ENCODE data around the gene KRABD2.

KRABD2 gene

GRCh38 chr17:8392274-8392673 is 15.8 kb upstream of the KRABD2 start:
- H3K9ac ChIP-seq (ENCODE audit: low read depth in 2 of 2, low read length in 2 of 2) = no peak overlapping the region
- no peak for DNase-seq
- no peak for TF ChIP-seq CTCF (IDR thresholded peaks at IDR 0.05)
- intact Hi-C loops (cut with DNase I) = no loop called here
- no peaks in the 10 kb centered on the region for H3K36me3 ChIP-seq
- no peak overlapping the region for H3K4me3 ChIP-seq
- H3K9me3 ChIP-seq = no peaks in the 10 kb centered on the region
- H3K27ac ChIP-seq = no peak overlapping the region
- H3K4me1 ChIP-seq = no peaks in the 10 kb centered on the region
- no peaks in the 10 kb centered on the region for H3K27me3 ChIP-seq

- Histone ChIP-seq H3K4me3 (no peak overlapping the region), H3K36me3 (no peaks in the 10 kb centered on the region), H3K4me1 (no peaks in the 10 kb centered on the region), H3K9me3 (no peaks in the 10 kb centered on the region), H3K27ac (no peak overlapping the region), H3K27me3 (no peaks in the 10 kb centered on the region), H3K9ac (ENCODE audit: low read depth in 2 of 2, low read length in 2 of 2) (no peak overlapping the region)
- no peak for TF ChIP-seq CTCF (IDR thresholded peaks at IDR 0.05)
- DNase-seq = no peak
- intact Hi-C loops (cut with DNase I) = no loop called here
Measured at GRCh38 chr17:8391711-8392110, 15.2 kb upstream of the KRABD2 start.

- TF ChIP-seq CTCF (IDR thresholded peaks at IDR 0.05) = no peak
- H3K9me3 ChIP-seq = no peaks in the 10 kb centered on the region
- peaks cover 3% of the 10 kb centered on the region for H3K4me1 ChIP-seq
- H3K36me3 ChIP-seq = no peaks in the 10 kb centered on the region
- H3K4me3 ChIP-seq = no peak overlapping the region
- no peak overlapping the region for H3K9ac ChIP-seq (ENCODE audit: low read depth in 2 of 2, low read length in 2 of 2)
- H3K27ac ChIP-seq = no peak overlapping the region
- no peak for DNase-seq
- no peaks in the 10 kb centered on the region for H3K27me3 ChIP-seq
- intact Hi-C loops (cut with DNase I) = loop anchor here (10.0 kb wide), 1 partner anchor 133 kb away; no protein-coding TSS in a partner anchor
Measured at GRCh38 chr17:8387914-8388651, 11.6 kb upstream of the KRABD2 start.

- H3K36me3 ChIP-seq = no peaks in the 10 kb centered on the region
- H3K4me1 ChIP-seq = peaks cover 6% of the 10 kb centered on the region
- no peak for DNase-seq
- no peaks in the 10 kb centered on the region for H3K27me3 ChIP-seq
- H3K9me3 ChIP-seq = no peaks in the 10 kb centered on the region
- intact Hi-C loops (cut with DNase I) = loop anchor here (10.0 kb wide), 1 partner anchor 132 kb away; no protein-coding TSS in a partner anchor
- TF ChIP-seq CTCF (IDR thresholded peaks at IDR 0.05) = no peak
- H3K4me3 ChIP-seq = no peak overlapping the region
- no peak overlapping the region for H3K27ac ChIP-seq
- H3K9ac ChIP-seq (ENCODE audit: low read depth in 2 of 2, low read length in 2 of 2) = no peak overlapping the region
Measured at GRCh38 chr17:8386841-8387240, 10.3 kb upstream of the KRABD2 start.

- Histone ChIP-seq H3K4me1 (peaks cover 18% of the 10 kb centered on the region), H3K27ac (peak overlapping the region; percentile 6), H3K36me3 (no peaks in the 10 kb centered on the region), H3K4me3 (no peak overlapping the region), H3K27me3 (no peaks in the 10 kb centered on the region), H3K9ac (ENCODE audit: low read depth in 2 of 2, low read length in 2 of 2) (no peak overlapping the region), H3K9me3 (no peaks in the 10 kb centered on the region)
- intact Hi-C loops (cut with DNase I) = loop anchor here (10.0 kb wide), 1 partner anchor 130 kb away; no protein-coding TSS in a partner anchor
- TF ChIP-seq CTCF (IDR thresholded peaks at IDR 0.05) = no peak
- no peak for DNase-seq
Measured at GRCh38 chr17:8384801-8385378, 8.4 kb upstream of the KRABD2 start.
